Retinal pigment epithelial cell (primary cell): Measurements from ENCODE around the gene RSPH9.

ENCODE experiments used
- DNase-seq: peaks from one replicate; pipeline ENCODE4 v3.0.0-alpha.2; 2010; ENCODE audit warnings: low read depth
- H3K4me3 ChIP-seq: 2 replicates; pipeline ENCODE4 v1.5.1; 2011; ENCODE audit warnings: mild to moderate bottlenecking, low read length, control low read depth, moderate library complexity
- TF ChIP-seq, protein P1 (sequence below): conservative IDR thresholded peaks from 2 replicates; pipeline ENCODE4 v1.5.1; 2011; ENCODE audit warnings: low read depth, low read length, control low read depth, inconsistent platforms

RSPH9 gene, protein sequence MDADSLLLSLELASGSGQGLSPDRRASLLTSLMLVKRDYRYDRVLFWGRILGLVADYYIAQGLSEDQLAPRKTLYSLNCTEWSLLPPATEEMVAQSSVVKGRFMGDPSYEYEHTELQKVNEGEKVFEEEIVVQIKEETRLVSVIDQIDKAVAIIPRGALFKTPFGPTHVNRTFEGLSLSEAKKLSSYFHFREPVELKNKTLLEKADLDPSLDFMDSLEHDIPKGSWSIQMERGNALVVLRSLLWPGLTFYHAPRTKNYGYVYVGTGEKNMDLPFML

DNA sequence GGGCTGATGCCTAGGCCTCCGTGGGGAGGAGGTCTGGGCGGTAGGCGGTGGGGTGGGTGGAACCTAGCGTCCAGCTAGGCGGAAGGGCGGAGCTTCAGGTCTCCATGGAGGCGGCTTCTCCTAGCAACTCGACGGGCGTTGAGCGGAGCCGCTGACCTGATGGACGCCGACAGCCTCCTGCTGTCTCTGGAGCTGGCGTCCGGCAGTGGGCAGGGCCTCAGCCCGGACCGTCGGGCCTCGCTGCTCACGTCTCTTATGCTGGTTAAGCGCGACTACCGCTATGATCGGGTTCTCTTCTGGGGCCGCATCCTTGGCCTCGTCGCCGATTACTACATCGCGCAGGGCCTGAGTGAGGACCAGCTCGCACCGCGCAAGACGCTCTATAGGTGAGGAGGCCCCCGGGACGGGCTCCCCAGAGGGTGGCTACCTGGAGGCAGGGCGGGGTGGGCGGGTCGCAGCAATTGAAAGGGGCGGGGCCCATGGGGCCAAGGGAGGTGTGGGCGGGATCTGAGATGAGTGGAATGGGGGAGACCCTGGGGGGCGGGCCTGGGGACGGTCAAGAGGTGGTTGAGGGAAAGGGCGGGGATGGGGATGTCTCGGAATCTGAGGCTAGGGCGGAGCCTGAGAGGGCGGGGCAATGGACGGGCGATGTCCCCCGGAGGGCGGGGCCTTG is at the start of gene RSPH9:
TSS of gene RSPH9 (plus strand) at position 97 of the 673 bp plus-strand sequence. CDS start at position 160, 63 bp downstream.
- TF ChIP-seq, protein P1, sequence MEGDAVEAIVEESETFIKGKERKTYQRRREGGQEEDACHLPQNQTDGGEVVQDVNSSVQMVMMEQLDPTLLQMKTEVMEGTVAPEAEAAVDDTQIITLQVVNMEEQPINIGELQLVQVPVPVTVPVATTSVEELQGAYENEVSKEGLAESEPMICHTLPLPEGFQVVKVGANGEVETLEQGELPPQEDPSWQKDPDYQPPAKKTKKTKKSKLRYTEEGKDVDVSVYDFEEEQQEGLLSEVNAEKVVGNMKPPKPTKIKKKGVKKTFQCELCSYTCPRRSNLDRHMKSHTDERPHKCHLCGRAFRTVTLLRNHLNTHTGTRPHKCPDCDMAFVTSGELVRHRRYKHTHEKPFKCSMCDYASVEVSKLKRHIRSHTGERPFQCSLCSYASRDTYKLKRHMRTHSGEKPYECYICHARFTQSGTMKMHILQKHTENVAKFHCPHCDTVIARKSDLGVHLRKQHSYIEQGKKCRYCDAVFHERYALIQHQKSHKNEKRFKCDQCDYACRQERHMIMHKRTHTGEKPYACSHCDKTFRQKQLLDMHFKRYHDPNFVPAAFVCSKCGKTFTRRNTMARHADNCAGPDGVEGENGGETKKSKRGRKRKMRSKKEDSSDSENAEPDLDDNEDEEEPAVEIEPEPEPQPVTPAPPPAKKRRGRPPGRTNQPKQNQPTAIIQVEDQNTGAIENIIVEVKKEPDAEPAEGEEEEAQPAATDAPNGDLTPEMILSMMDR = no peak
- H3K4me3 ChIP-seq = peak within 1 kb of the TSS; percentile 65
- DNase-seq = no peak

DNA sequence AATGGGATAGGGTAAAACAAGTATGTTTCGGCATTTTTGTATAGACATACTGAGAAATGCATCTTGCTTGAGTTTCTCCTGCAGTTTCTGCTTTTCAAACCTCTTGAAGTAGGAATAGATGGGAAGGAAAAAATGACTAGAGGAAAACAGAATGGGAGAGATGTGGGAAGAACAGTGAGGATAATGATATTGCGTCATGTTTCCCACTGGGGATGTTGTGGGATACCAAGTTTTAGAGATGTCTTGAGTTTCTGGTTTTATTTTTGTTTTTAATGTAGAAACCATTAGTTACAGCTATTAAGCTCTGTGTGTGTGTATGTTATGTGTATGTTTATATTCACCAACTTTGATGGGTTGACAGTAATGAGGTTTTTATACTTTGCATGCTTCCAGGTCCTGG is 44.2 kb upstream of the RSPH9 start:
- no peak overlapping the region for H3K4me3 ChIP-seq
- no peak for DNase-seq
- TF ChIP-seq, protein P1 = no peak

DNA sequence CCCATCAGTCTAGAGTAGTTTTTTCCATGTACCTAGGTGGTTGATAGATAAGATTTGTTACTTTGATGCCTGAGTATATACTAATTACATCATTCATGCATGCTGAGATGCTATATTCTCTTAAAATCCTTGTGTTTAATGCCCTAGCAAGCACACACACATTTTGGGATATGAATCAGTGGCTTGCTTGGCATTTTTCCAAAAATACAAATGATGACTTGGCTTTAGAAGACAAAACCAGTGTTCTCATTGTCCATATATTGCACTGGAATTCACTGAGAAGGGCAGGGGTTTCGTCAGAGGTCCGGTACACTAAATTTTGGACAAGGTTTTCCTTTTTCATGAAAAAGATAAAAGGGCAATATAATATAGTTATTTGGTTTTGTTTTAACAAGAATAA is 40.7 kb upstream of the RSPH9 start:
- TF ChIP-seq, protein P1 = no peak
- H3K4me3 ChIP-seq = no peak overlapping the region
- no peak for DNase-seq

DNA sequence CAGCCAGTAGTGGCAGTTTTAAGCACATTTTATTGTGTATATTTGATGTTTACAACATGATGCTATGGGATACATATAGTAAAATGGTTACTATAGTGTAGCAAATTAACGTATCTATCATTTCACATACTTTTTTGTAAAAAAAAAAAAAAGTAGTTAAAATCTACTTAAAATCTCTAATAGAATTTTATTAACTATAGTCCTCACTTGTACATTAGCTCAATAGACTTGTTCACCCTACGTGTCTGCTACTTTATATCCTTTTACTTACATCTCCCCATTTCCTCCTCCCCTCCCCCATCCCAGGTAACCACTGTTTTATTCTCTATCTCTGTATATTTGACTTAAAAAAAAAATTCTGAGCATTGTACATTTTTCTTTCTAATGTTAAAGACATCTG is 38.8 kb upstream of the RSPH9 start:
- DNase-seq = no peak
- no peak overlapping the region for H3K4me3 ChIP-seq
- TF ChIP-seq, protein P1 = no peak

DNA sequence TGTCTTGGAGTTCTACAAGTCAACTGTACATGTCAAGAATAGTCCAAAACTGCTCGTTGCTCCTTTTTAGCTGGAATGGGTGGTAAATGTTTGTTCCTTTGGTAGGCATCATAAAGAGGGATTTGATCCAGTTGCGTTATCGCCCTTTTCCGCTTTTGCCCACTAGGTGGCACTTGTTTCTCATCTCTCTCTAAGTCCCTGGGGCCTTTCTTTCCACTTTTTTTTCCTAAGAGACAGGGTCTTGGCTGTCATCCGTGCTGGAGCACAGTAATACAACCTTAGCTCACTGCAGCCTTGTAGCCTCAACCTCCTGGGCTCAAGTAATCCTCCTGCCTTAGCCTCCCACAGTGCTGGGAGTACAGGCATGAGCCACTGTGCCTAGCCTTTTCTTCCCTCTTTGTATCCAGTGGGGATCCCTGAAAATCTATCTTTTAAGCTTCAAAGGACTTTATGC is 36.5 kb upstream of the RSPH9 start:
- DNase-seq = peak; percentile 50
- TF ChIP-seq, protein P1 = peak; percentile 87
- H3K4me3 ChIP-seq = no peak overlapping the region

DNA sequence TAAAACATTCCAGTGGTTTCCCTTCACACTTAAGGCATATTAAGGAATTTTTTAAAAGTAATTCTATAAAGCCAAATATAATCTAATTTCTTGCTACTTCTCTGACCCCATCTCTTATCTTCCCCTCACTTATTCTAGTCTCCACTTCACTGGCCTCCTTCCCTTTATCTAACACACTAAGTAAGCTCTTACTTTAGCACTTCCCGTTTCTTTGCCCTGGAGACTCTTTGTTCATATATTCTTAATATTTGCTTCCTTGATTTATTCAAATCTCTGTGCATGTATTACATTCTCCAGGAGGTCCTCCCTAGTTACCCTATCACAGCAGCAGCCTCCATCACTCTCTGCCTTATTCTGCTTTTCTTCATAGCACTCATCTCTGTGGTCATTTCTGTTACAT is 36.0 kb upstream of the RSPH9 start:
- DNase-seq = no peak
- H3K4me3 ChIP-seq = no peak overlapping the region
- TF ChIP-seq, protein P1 = no peak

DNA sequence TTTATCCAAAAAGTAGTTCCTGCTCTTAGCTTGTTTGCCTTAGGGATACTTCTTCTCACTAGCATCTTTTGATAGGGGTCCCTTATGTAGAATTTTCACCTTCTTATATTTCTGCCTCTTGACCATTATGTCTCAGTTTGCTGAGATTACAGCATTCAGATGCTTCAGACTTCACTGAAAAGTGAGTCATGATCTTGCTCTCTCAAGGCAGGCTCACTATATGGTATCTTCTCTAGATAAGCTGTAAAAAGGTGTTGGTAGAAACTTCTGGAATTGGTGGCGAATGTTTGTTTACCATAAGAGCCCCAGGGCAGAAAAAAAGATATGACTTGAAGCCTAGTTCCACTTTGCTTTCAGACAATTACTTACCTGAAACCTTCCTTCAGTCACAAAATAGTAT is 35.4 kb upstream of the RSPH9 start:
- TF ChIP-seq, protein P1 = no peak
- DNase-seq = no peak
- no peak overlapping the region for H3K4me3 ChIP-seq
